Measurements from ENCODE around the gene PUS7L.

PUS7L gene

GRCh38 chr12:43805149-43805859 lies 46.7 kb upstream of the PUS7L start:
- TF ChIP-seq FOXM1 (IDR thresholded peaks at IDR 0.05; ENCODE audit: borderline replicate concordance, low read depth): no peak
- TF ChIP-seq, protein P1, sequence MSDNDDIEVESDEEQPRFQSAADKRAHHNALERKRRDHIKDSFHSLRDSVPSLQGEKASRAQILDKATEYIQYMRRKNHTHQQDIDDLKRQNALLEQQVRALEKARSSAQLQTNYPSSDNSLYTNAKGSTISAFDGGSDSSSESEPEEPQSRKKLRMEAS (IDR thresholded peaks at IDR 0.05): no peak
- no peak for TF ChIP-seq TAF1 (IDR thresholded peaks at IDR 0.05; ENCODE audit: low read depth)
- no peak for TF ChIP-seq YY1 (IDR thresholded peaks at IDR 0.05; ENCODE audit: low read depth)
- TF ChIP-seq REST (IDR thresholded peaks at IDR 0.05; ENCODE audit: low read depth): no peak
- no peak for TF ChIP-seq RAD21 (IDR thresholded peaks at IDR 0.05; ENCODE audit: low read depth)
- TF ChIP-seq USF1 (IDR thresholded peaks at IDR 0.05): no peak
- TF ChIP-seq TEAD4 (IDR thresholded peaks at IDR 0.05): no peak
- TF ChIP-seq TCF12 (IDR thresholded peaks at IDR 0.05; ENCODE audit: low read depth): no peak
- no peak for TF ChIP-seq CREB1 (IDR thresholded peaks at IDR 0.05; ENCODE audit: low read depth)
- TF ChIP-seq CEBPB (IDR thresholded peaks at IDR 0.05): no peak
- no peak for TF ChIP-seq EGR1 (IDR thresholded peaks at IDR 0.05)

DNA sequence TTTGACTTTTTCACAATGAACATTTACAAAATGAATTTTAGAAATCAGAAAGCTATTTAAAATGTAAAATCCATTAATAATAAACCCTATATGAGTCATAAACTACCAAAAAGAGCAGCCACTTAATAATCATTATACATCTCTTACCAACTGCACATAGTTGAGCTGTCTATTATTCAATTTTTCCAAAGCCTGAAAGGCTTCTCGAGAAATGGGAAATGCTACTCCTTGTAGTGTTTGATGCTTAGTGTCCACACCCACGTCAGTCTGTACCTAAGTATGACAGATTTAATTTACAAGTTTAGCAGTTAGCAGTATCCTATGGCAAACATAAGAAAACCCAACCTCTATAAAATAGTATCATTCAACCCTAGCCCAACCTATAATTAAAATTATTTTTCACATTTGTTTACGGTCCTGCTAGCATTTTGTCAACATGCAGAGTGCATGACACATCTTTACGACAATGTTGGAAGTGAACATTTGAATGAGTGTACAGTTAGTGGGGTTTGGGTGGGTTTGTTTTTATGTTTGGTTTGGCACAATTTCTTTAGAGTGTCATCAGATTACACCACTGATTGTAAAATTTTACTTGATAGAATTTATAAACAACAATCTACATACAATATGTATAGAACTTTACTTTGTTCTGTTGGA lies 39.1 kb upstream of the PUS7L start:
- TF ChIP-seq CREB1 (IDR thresholded peaks at IDR 0.05; ENCODE audit: low read depth) (no peak), TCF12 (IDR thresholded peaks at IDR 0.05; ENCODE audit: low read depth) (no peak), RAD21 (IDR thresholded peaks at IDR 0.05; ENCODE audit: low read depth) (no peak), FOXM1 (IDR thresholded peaks at IDR 0.05; ENCODE audit: borderline replicate concordance, low read depth) (no peak), NFIC (IDR thresholded peaks at IDR 0.05) (no peak), EP300 (IDR thresholded peaks at IDR 0.05; ENCODE audit: borderline replicate concordance) (no peak), TEAD4 (IDR thresholded peaks at IDR 0.05) (no peak), REST (IDR thresholded peaks at IDR 0.05; ENCODE audit: low read depth) (no peak), ZBTB7A (IDR thresholded peaks at IDR 0.05; ENCODE audit: low read depth) (no peak), TAF1 (IDR thresholded peaks at IDR 0.05; ENCODE audit: low read depth) (no peak), CEBPB (IDR thresholded peaks at IDR 0.05) (no peak), EGR1 (IDR thresholded peaks at IDR 0.05) (no peak), USF1 (IDR thresholded peaks at IDR 0.05) (no peak), YY1 (IDR thresholded peaks at IDR 0.05; ENCODE audit: low read depth) (no peak)
- TF ChIP-seq, protein P1 (IDR thresholded peaks at IDR 0.05): no peak

GRCh38 chr12:43795716-43796280 lies 37.2 kb upstream of the PUS7L start:
- TF ChIP-seq CREB1 (IDR thresholded peaks at IDR 0.05; ENCODE audit: low read depth) (no peak), USF1 (IDR thresholded peaks at IDR 0.05) (no peak), ZBTB7A (IDR thresholded peaks at IDR 0.05; ENCODE audit: low read depth) (no peak), EP300 (IDR thresholded peaks at IDR 0.05; ENCODE audit: borderline replicate concordance) (no peak), TAF1 (IDR thresholded peaks at IDR 0.05; ENCODE audit: low read depth) (no peak), TCF12 (IDR thresholded peaks at IDR 0.05; ENCODE audit: low read depth) (no peak), FOXM1 (IDR thresholded peaks at IDR 0.05; ENCODE audit: borderline replicate concordance, low read depth) (no peak), NFIC (IDR thresholded peaks at IDR 0.05) (no peak), REST (IDR thresholded peaks at IDR 0.05; ENCODE audit: low read depth) (no peak)
- TF ChIP-seq, protein P1 (IDR thresholded peaks at IDR 0.05): no peak
